GM18907 (cell line): ENCODE results near the gene GRAMD1B.

ENCODE experiments used
- ATAC-seq: cut with Tn5 transposase; IDR thresholded peaks from one replicate; pipeline ENCODE4 v1.9.1; 2021; ENCODE audit warnings: mild to moderate bottlenecking, moderate library complexity; ENCODE audit not compliant: unreplicated experiment

GRAMD1B gene

DNA sequence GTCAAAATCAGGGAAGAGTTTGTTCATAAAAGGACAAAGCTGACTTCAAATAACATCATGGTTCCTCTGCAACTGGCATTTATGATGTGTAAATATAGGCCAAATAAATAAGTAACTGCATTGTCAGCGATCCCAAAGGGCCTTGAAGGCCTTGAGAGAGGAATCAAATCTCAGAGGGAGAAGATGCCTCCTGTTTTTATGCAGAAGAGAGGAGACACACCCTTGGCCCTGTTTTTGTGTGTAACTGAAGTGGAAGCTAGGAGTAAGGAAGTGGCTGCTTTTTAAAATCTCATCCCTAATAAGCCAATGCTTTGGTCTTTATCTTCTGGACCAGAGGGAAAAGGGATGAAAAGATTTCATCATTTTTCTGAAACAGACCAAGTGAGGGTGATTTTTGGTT, 240.0 kb downstream of the GRAMD1B start:
- ATAC-seq = no peak

DNA sequence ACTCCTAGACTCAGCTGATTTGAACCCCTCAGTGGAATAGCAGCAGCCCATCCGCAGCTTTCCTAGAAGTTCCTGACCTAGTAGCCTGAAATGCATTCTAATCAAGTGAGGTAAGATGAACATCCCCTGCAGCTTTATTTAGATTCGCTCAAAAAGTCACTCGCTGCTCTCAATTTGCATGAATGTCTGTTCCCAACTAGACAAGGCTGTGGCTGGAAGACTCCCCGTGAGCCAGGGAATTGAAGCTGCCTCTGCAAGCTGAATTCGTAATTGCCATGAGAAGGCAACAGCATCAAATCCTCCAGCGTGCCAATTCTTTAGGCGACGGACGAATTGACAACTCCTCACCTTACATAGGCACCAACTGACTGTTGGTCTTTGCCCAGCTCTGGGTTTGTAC, 241.5 kb downstream of the GRAMD1B start:
- ATAC-seq = no peak

DNA sequence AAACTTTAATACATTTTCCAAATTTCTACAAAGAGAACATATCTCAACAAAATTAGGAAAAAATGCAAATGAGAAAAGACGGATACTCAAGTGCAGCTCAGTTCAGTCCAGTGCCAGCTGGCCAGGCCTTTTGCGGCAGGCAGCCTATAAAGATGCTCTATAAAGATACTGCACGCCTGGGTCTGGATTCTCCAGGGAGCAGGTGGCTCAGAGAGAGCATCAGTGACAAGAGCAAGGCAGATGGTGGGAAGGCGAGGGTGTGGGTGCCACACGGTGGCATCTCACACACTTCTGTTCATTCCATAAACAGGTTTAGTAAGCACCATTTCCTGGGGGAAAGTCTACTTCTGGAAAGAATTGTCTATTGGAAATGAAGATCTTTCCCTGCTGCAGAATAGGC, 242.5 kb downstream of the GRAMD1B start:
- no peak for ATAC-seq

DNA sequence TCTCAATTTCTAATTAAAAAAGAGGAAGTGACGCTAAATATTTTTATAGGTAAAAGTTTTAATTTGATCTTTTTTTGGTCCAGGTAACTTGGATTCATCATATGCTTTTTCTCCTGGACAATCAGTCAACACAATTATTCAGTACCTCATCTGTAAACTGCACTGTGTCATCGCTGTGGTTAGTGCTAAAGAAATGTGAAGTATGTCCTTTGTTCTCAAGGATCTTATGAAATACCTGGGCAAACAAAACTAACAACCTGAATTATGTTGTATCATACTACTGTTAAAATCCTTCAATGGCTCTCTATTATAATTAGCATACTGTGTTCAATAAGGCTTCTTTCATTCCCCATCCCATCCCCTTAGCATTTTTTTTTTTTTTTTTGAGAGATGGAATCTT, 244.2 kb downstream of the GRAMD1B start:
- no peak for ATAC-seq
